Activated CD8-positive, alpha-beta memory T cell treated with anti-CD3 and anti-CD28 coated beads for 1 hour (primary cell): ENCODE data around the gene PDXK.
A peak's percentile ranks its signal among the peaks of the same experiment; 100 is the strongest.
"Not testable (repeated sequence)": the region's sequence is repeated elsewhere in the genome, so short reads cannot be mapped to it uniquely, and the experiment has no call there.

Source experiments
- DNase-seq, 2 donors: peaks; one replicate each; pipeline ENCODE4 v3.0.0-alpha.2; 2020; ENCODE audit warnings: low read depth in 1 of 2; ENCODE audit errors: extremely low read depth in 1 of 2

The PDXK gene

GRCh38 chr21:43718872-43719747 is at the start of gene PDXK:
Gene PDXK, plus strand, starts transcription at chr21:43719129. Its CDS starts 166 bp downstream, at chr21:43719295.
- peak; percentile 42 to 63 for DNase-seq

- DNase-seq = no peak
These were observed 48.9 kb upstream of the PDXK start for GRCh38 chr21:43669828-43670605.

DNA sequence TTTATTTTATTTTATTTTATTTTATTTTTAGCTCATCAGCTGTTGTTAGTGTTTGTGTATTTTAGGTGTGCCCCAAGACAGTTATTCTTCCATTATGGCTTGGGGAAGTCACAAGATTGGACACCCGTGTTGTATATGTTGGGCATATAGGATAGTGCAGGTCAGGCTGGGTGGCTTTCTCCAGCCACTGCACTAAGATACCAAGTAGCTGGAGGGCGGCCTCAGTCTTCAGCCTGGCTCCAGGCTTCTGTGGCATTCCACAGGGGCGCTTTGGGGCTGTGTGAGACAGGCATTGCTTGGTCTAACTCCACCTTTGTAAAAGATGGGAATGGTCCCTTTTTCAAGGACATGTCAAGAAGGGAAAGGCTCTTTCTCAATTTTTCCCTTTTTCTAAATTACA is 43.1 kb upstream of the PDXK start:
- no peak for DNase-seq

DNA sequence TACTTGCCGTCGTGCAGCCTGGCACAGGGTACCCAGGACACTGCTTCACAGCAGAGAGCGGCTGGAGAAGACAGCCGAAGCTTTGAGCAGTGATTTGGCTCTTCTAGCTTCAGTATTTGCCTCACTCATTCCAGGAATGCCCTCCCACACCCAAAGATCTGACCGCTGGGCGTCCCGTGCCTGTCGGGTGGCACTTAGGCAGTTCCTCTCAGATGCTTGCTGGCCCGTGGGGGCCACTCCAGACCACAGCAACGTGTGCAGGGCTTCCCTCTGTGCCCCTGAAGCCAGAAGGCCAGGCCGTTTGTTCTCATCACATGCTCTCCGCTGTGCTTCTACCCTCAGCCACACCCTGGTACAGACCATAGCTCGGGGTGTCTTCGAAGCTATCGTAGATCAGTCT is 42.5 kb upstream of the PDXK start:
- no peak for DNase-seq

GRCh38 chr21:43679951-43680350 is 39.0 kb upstream of the PDXK start:
- no peak for DNase-seq

- not testable (repeated sequence) for DNase-seq
These were observed 38.5 kb upstream of the PDXK start for GRCh38 chr21:43680421-43680820.

DNA sequence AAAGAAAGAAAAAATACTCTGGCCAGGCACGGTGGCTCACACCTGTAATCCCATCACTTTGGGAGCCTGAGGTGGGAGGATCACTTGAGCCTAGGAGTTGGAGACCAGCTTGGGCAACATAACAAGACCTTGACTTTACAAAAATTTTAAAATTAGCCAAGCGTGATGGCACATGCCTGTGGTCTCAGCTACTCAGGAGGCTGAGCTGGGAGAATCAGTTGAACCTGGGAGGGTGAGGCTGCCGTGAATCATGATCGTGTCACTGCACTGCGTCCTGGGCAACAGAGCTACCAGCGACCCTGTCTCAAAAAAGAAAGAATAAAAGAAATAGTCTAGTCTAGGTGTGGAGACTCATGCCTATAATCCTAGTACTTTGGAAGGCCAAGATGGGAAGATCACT is 37.3 kb upstream of the PDXK start:
- DNase-seq = no peak

GRCh38 chr21:43684424-43684823 is 34.5 kb upstream of the PDXK start:
- no peak for DNase-seq

- no peak for DNase-seq
These were observed 31.9 kb upstream of the PDXK start for GRCh38 chr21:43686811-43687565.

- DNase-seq = no peak
These were observed 31.1 kb upstream of the PDXK start for GRCh38 chr21:43687566-43688399.

DNA sequence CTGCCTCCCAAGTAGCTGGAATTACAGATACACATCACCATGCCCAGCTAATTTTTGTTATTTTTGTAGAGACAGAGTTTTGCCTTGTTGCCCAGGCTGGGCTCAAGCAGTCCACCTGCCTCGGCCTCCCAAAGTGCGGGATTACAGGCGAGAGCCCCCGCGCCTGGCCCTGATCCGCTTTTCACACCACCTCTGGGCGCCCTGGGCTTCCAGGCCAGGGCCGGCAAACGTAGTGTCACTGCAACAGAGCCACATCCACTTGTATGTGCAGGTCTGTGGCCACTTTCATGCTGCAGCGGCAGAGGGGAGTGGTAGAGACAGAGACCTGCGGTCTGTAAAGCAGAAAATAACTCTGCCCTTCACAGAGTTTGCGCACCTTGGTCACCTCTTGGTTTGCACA is 30.0 kb upstream of the PDXK start:
- no peak for DNase-seq

GRCh38 chr21:43689556-43690337 is 29.2 kb upstream of the PDXK start:
- no peak for DNase-seq

- no peak for DNase-seq
These were observed 28.6 kb upstream of the PDXK start for GRCh38 chr21:43690346-43690745.

DNA sequence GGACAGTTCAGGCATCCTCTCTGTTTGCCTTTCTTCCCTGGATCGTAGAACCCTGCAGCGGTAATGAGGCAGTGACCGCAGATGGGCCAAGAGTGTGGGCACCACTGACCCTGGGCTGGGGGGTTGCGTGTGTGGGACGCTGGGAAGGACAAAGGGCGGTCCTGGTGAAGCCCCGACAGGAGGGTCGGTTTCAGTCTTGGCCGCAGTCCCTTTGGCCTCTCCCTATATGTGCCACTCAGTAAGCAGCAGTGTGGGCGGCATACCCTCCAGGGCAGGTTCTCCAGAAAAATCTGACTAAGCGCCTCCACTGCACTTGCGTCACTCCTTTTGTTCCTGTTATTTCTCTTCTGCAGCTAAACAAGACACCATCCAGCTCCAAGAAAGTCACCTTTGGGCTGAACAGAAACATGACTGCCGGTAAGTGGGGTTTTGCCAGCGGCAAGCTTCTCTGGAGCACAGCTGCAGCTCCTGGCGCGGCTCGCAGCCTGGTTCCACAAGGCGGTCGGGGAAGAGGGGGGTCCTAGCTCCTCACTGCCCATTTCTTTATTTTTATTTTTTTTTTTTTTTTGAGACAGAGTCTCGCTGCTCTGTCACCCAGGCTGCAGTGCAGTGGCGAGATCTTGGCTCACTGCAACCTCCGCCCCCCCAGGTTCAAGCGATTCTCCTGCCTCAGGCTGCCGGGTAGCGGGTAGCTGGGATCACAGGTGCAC is 27.7 kb upstream of the PDXK start:
- no peak for DNase-seq

DNA sequence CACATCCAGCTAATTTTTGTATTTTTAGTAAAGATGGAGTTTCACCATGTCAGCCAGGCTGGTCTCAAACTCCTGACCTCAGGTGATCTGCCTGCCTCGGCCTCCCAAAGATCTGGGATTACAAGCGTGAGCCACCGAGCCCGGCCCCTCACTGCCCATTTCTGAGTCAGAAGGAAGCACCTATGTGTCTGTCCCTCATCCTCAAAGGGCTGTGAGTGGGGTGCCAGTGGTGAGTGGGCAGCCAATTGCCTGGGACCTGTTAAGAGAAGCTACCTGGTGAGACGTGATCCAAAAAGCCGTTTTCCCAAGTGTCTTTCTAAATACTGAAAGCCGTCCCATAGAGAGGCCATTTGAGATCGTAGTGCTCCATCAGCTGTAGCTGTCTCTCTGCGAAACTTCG is 27.1 kb upstream of the PDXK start:
- DNase-seq = no peak

DNA sequence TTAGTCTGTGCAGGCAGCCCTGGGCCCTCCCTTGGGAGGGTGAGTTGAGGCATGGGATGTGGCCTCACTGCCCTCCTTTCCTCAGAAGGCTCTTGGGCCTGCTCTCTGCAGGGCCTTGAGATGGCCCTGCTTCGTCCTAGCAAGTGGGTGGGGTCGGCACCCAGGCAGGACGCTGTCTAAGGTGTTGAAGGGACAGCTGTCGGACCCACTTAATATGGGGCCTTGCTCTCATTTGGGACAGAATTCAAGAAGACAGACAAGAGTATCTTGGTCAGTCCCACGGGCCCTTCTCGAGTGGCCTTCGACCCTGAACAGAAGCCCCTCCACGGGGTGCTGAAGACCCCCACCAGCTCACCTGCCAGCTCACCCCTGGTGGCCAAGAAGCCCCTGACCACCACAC is 26.0 kb upstream of the PDXK start:
- no peak for DNase-seq

GRCh38 chr21:43693981-43694380 is 24.9 kb upstream of the PDXK start:
- DNase-seq = no peak

DNA sequence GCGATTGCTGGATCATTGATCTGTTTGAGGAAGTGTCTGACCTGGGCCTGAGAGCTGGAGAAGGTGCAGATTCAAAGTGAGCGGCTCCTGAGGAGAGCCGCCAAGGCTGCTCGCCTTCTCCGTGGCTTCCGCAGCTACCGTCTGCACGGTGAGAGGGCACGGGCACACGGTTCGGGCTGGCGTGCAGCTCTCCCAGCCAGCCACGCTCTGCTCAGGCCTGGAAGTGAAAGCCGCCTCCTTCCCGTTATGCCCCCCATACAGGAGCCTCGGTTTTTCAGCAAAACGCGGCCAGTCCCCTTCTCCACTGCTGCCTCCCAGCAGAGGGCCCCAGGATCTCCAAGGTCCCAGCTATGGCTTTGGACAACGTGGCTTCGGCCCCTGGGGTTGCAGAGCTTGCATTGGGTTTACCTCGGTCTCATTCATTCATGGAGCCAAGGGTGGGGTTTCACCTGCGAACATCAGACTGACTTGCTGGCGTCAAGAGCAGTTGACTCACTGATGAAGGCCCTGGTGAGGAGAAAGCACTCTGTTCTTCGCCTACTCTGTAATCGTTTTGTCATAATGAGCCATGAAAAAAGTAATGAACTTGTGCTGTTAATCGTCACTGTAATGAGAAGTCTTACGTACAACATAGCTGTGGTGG is 24.4 kb upstream of the PDXK start:
- no peak for DNase-seq

DNA sequence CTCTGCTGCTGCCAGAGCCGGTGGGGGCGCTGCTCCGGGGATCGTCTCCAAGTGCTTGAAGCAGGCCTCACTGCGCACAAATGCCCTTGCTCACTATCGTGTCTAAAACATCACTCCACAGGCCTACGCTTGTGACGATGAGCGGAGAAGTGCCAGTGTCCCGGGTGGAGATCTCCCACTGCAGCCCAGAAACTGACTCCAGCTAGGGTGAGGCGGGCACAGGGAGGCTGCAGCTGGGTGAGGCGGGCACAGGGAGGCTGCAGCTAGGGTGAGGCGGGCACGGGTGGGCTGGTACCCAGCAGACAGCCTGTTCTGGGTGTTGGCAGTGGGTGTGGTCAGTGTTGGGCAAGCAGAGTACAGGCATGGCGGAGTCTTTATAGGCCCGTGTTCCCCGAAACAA is 22.7 kb upstream of the PDXK start:
- DNase-seq = no peak
